Progenitor cell of endocrine pancreas (in vitro differentiated cells): Measurements from ENCODE around the gene APOL5. TPM values are rescaled to one million over a fixed set of nuclear protein-coding genes. Genes with fewer than 3 reads are reported as not detected.

Experiments
- DNase-seq: peaks from one replicate; pipeline ENCODE4 v3.0.0; 2021; ENCODE audit warnings: low spot score; ENCODE audit not compliant: unreplicated experiment
- H3K27ac Mint-ChIP-seq: 2 replicates; pipeline ENCODE4 v1.8.0; 2021; ENCODE audit warnings: mild to moderate bottlenecking, moderate library complexity, mixed read lengths
- H3K27me3 Mint-ChIP-seq: 2 replicates; pipeline ENCODE4 v1.8.0; 2021; ENCODE audit warnings: mixed read lengths
- H3K36me3 Mint-ChIP-seq: 2 replicates; pipeline ENCODE4 v1.8.0; 2022; ENCODE audit warnings: mixed read lengths; ENCODE audit not compliant: insufficient read depth
- H3K4me1 Mint-ChIP-seq: 2 replicates; pipeline ENCODE4 v1.8.0; 2021; ENCODE audit warnings: low read depth, mixed read lengths
- H3K4me3 Mint-ChIP-seq: 2 replicates; pipeline ENCODE4 v1.8.0; 2021; ENCODE audit warnings: low read depth, mild to moderate bottlenecking, moderate library complexity, mixed read lengths
- H3K9me3 Mint-ChIP-seq: 2 replicates; pipeline ENCODE4 v1.8.0; 2021; ENCODE audit warnings: low read depth, mixed read lengths
- CTCF ChIP-seq: fragments of 200-600 bp; sonication (generic); IDR thresholded peaks from one replicate; pipeline ENCODE4 v1.5.0; 2021; ENCODE audit warnings: antibody characterized with exemption, mild to moderate bottlenecking; ENCODE audit not compliant: unreplicated experiment
- total RNA-seq: library from RNA; stranded (reverse); gene quantifications from 2 replicates; pipeline ENCODE4 v1.2.1, GENCODE V29; 2021

APOL5 gene
- total RNA-seq, 1 donor from 2014 or later = not detected

- H3K36me3 Mint-ChIP-seq = peaks cover 12% of the 10 kb centered on the region
- H3K27me3 Mint-ChIP-seq = no peaks in the 10 kb centered on the region
Measured at GRCh38 chr22:35777335-35777975, 59.8 kb downstream of the APOL5 start.

More at GRCh38 chr22:35777335-35777975, 59.8 kb downstream of the APOL5 start:
- H3K27ac Mint-ChIP-seq = peak overlapping the region; percentile 53
- H3K9me3 Mint-ChIP-seq = no peaks in the 10 kb centered on the region
- no peak for DNase-seq
- peaks cover 19% of the 10 kb centered on the region for H3K4me1 Mint-ChIP-seq
- no peak overlapping the region for H3K4me3 Mint-ChIP-seq
- TF ChIP-seq CTCF = no peak

Other genes starting within 250 kb of the APOL5 start
- 0.07 TPM in 1 of 2 replicates, not detected in the other for gene RASD2, start 177.0 kb upstream of the APOL5 start, total RNA-seq
- gene MB, start 100.5 kb upstream of the APOL5 start, total RNA-seq = not detected in 2 replicates
- 0.07 TPM in 2 replicates for gene APOL6, start 69.4 kb upstream of the APOL5 start, total RNA-seq